CD4-positive, alpha-beta T cell treated with Interleukin-17A for 4 hours (primary cell): ENCODE data around the gene GRWD1.

Source experiments
- DNase-seq: peaks from one replicate; pipeline ENCODE4 v3.0.0-alpha.2; 2020; ENCODE audit warnings: mixed read lengths

GRWD1 gene

GRCh38 chr19:48445606-48446481, at the start of gene GRWD1:
GRWD1 (plus strand) TSS chr19:48445983; CDS start chr19:48446006, 23 bp downstream.
- peak; percentile 95 for DNase-seq

- no peak for DNase-seq
These were observed 49.6 kb upstream of the GRWD1 start for GRCh38 chr19:48396016-48396823.

DNA sequence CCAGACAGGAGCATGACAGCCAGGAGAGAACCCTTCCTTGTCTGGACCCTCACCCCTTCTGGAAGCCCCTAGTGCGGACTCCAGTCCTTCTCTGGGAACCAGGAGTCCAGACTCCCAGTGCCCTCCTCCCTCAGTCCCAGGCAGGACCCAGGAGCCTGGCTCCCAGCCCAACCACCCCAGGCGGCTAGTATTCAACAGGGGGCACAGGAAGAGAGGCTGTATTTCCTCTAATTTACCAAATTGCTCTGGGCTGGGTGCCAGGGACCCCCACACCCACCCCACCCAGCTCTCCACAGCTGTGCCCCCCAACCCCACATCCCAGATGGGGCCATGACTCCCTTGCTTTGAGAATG, 49.0 kb upstream of the GRWD1 start:
- no peak for DNase-seq

DNA sequence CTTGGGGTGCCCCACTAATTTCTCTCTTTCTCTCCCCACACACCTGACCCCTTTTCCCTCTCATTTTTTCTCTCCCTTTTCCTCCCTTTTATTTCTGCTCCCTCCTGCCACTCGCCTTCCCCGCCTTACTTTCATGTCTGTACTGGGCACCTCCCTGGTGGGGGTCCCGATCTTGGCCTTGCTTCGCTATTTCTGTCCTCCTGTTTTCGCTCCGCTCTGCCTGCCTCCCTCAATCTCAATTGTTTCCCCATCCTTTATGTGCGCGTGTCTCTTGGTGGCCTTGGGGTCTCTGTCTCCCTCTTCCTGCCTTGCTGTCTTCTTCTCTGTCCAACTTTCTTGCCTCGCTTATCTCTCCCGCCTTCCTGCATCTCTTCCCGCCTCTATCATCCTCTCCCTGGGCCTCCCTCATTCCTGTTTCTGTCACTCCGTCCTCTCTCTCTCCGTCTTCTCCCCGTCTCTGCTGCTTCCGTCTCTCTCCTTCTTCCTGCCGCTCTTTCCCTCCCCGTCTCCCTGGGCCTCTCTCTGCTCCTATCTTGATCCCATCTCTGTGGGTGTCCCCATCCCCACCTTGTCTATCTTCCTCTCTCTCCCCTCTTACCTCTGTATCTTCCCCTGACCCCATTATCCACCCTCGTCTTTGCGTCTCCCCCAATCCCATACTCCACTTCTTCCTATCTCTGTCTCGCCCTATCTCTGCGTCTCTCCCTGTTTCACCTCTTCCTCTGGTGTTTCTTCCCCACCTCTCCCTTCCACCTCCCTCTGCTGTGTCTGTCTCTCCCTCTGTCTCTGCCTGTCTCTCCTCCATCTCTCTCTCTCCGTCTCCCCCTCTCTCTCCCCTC, 48.3 kb upstream of the GRWD1 start:
- DNase-seq = no peak

GRCh38 chr19:48398102-48398374, 47.7 kb upstream of the GRWD1 start:
- DNase-seq = no peak

DNA sequence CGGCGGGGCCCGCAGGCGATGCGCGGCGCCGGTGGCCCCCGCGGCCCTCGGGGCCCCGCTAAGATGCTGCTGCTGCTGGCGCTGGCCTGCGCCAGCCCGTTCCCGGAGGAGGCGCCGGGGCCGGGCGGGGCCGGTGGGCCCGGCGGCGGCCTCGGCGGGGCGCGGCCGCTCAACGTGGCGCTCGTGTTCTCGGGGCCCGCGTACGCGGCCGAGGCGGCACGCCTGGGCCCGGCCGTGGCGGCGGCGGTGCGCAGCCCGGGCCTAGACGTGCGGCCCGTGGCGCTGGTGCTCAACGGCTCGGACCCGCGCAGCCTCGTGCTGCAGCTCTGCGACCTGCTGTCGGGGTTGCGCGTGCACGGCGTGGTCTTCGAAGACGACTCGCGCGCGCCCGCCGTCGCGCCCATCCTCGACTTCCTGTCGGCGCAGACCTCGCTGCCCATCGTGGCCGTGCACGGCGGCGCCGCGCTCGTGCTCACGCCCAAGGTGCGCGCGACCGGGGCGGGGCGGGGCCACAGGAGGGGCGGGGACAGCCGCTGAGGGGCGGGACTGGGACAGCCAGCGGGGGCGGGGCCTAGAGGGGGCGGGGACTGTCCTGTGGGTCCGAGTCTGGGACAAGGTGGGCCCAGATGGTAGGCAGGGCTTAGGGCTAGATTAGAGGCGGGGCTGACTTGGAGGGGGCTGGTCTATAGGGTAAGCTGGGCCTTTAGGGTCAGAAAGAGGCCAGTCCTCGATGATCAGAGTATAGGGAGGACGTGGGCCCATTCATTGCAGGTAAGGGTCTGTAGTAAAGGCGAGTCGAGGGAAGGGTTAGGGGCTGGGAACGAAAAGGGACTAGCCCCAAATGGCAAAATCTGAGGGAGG, 47.2 kb upstream of the GRWD1 start:
- peak; percentile 85 for DNase-seq

GRCh38 chr19:48400018-48400742, 45.6 kb upstream of the GRWD1 start:
- DNase-seq = peak; percentile 40

- DNase-seq = no peak
These were observed 44.5 kb upstream of the GRWD1 start for GRCh38 chr19:48401287-48401686.

- DNase-seq = peak; percentile 54
These were observed 42.2 kb upstream of the GRWD1 start for GRCh38 chr19:48403606-48404005.

- DNase-seq = no peak
These were observed 40.6 kb upstream of the GRWD1 start for GRCh38 chr19:48405010-48405659.

DNA sequence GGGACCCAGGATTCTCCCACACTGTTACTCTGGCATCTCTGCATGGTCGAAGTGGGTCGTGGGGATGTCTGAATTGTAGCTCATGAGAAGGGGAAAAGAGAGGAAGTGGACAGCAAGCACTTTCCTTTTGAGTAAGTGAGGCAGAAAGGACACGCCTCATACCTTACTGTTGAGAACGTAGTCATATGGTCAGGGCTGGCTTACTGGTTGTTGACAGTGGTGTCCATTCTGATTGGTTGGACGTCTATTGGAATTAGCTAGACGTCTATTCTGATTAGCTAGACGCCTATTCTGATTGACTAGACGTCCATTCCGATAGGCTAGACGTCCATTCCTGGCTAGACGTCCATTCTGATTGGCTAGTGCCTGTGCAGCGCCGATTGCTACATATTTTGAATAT, 39.9 kb upstream of the GRWD1 start:
- no peak for DNase-seq

GRCh38 chr19:48413879-48414587, 31.8 kb upstream of the GRWD1 start:
- no peak for DNase-seq

DNA sequence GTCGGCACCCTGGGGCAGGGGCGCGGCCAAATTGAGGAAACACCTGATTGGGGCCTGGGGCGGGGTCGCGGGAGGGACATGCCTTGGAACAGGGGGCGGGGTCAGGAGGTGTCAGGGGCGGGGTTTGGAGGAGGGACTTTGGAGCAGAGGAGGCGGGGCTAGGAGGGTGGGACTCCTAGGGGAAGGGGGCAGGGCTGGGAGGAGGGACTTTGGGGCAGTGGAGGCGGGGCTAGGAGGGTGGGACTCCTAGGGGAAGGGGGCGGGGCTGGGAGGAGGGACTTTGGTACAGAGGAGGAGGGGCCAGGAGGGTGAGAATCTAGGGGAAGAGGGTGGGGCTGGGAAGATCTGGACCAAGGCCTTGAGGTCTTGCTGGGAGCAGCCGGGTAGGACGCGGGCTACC, 30.4 kb upstream of the GRWD1 start:
- peak; percentile 80 for DNase-seq

- DNase-seq = no peak
These were observed 30.0 kb upstream of the GRWD1 start for GRCh38 chr19:48415806-48416221.

- no peak for DNase-seq
These were observed 28.4 kb upstream of the GRWD1 start for GRCh38 chr19:48417421-48417820.

DNA sequence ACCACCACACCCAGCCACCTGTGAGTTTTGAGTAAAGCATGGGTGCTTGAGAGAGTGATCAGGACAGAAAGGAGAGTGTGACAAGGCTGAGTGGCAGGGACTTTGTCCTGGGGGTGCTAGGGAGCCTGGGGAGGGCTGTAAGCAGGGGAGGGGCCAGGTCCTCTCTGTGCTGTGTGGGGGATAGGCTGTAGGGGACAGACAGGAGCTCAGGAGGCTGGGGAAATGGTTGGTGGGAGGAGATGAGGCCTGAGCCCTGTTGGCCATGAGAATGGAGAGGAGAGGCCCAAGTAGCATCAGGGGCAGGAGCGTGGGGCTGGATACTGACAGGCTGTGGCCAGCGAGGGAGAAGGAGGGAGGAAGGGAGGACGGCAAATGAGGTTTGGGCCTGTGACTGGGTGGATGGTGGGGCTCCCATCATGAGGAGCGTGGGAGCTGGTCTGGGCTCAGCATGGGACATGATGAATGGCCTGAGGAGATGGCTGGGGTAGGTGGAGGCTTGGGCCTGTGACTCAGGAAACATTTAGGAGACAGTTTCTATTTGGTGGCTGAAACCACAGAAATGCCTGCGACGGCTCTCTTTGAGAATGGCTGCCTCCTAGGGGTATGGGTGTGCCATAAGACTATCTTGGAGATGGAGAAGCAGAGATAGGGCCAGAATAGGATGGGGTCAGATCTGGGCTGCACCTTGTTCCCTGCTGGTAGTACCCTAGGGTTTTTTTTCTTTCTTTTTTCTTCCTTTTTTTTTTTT, 27.3 kb upstream of the GRWD1 start:
- DNase-seq = no peak

- DNase-seq = peak; percentile 78
These were observed 26.4 kb upstream of the GRWD1 start for GRCh38 chr19:48419158-48419920.

DNA sequence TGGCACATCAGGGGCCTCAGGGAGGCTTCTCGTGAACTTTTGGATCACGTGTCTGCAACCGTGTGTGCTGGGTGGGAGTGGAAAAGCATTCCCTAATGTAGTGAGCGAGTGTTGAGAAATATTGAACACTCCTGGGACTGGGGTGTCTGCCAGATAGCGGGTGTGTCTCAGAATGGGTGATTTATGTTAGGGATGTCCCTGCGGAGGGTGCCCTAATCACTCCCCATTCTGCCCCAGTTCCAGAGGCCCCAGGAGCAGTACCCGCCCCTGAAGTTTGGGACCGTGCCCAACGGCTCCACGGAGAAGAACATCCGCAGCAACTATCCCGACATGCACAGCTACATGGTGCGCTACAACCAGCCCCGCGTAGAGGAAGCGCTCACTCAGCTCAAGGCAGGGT, 24.2 kb upstream of the GRWD1 start:
- no peak for DNase-seq

GRCh38 chr19:48424694-48425219, 21.0 kb upstream of the GRWD1 start:
- DNase-seq = no peak
